Ovary (tissue), 9 donors: ENCODE measurements around the gene SEMA4C. TPM values are rescaled to one million over a fixed set of nuclear protein-coding genes. Genes with fewer than 3 reads are reported as not detected.

Source experiments
- DNase-seq, 5 donors: peaks; one replicate each; pipeline ENCODE4 v3.0.0-alpha.2; 2019 to 2020
- H3K27ac ChIP-seq, 2 donors: fragments of 200-600 bp; one replicate each; pipeline versions ENCODE4 v1.5.1 to v1.8.0; 2019 to 2022
- H3K27me3 ChIP-seq: fragments of 200-600 bp; one replicate; pipeline ENCODE4 v1.8.0; 2022
- H3K36me3 ChIP-seq: fragments of 200-600 bp; sonication (generic); one replicate; pipeline ENCODE4 v1.5.1; 2019
- H3K4me1 ChIP-seq: one replicate; pipeline ENCODE4 v1.8.1; 2013; ENCODE audit warnings: mild to moderate bottlenecking, moderate library complexity; ENCODE audit not compliant: insufficient read depth
- H3K4me3 ChIP-seq: fragments of 200-600 bp; sonication (generic); one replicate; pipeline ENCODE4 v1.5.1; 2017
- H3K9me3 ChIP-seq, 2 donors: fragments of 200-600 bp in 1 of 2; sonication (generic) in 1 of 2; one replicate each; pipeline versions ENCODE4 v1.5.1 to v1.8.1; 2013 to 2019; ENCODE audit warnings: mild to moderate bottlenecking in 1 of 2, moderate library complexity in 1 of 2
- CTCF ChIP-seq, 3 donors: fragments of 450-650 bp in 2 of 3; fragments of 200-600 bp in 1 of 3; IDR thresholded peaks; one replicate each; pipeline versions ENCODE4 v1.5.1 to v1.8.0; 2016 to 2022; ENCODE audit warnings: antibody characterized with exemption in 3 of 3, mild to moderate bottlenecking in 1 of 3
- EP300 ChIP-seq: sonication (generic); formaldehyde crosslinking; IDR thresholded peaks from one replicate; pipeline ENCODE4 v1.6.1; 2017; ENCODE audit warnings: antibody characterized with exemption
- POLR2A ChIP-seq: fragments of 450-650 bp; IDR thresholded peaks from one replicate; pipeline ENCODE4 v1.6.1; 2017; ENCODE audit warnings: antibody characterized with exemption, mild to moderate bottlenecking, moderate library complexity
- WGBS, 3 donors: extraction: QIAGEN DNeasy Blood & Tissue Kit in 1 of 3; methylation state at CpG; one replicate each; pipeline versions ENCODE4 v1.1.5 to v1.1.7; 2013 to 2017; 5-methylcytosine and 5-hydroxymethylcytosine counted together
- intact Hi-C, 4 donors: fragments of 100-400 bp; cut with DNase I; formaldehyde crosslinking; loops; one replicate each; pipeline versions ENCODE4 v1.11.0 to v1.15.1; 2022 to 2023
- polyA plus RNA-seq, 2 donors: library from polyadenylated mRNA; stranded (reverse); fragments of 200-250 nt in 1 of 2; fragments of 350-450 nt in 1 of 2; fragmentation: Illumina TruSeq in 1 of 2; extraction: RNeasy Lipid Tissue Mini Kit (QIAGEN cat#74804) in 1 of 2; gene quantifications; one replicate each; pipeline ENCODE4 v1.2.3, GENCODE V29; 2013 to 2014
- total RNA-seq, 7 donors: library from RNA; depleted of rRNA in 2 of 7; stranded (reverse); fragments of >200 nt in 2 of 7; fragmentation: NEBNext Ultra II Directional in 3 of 7; extraction: Animal tissue kit (Norgen Biotek cat#: 25700) in 3 of 7; gene quantifications; one replicate each; pipeline versions ENCODE4 v1.1.0 to v1.2.4, GENCODE V29; 2016 to 2023
- donor health status: DM: no; HTN: no; CAD: no; lungs with moderate emphysema.
- donor health status: DM: no; HTN: no; CAD: no.
- donor health status: Bipolar disorder and iron deficiency.
- donor health status: DM: yes; HTN: yes; CAD: no.
- donor health status: DM: no; HTN: no; CAD: no.
- donor health status: DM: yes; HTN: yes; CAD: no.

Gene SEMA4C
- total and polyA plus RNA-seq, 9 donors: 17.3 to 59.2 (median 46.9) TPM

DNA sequence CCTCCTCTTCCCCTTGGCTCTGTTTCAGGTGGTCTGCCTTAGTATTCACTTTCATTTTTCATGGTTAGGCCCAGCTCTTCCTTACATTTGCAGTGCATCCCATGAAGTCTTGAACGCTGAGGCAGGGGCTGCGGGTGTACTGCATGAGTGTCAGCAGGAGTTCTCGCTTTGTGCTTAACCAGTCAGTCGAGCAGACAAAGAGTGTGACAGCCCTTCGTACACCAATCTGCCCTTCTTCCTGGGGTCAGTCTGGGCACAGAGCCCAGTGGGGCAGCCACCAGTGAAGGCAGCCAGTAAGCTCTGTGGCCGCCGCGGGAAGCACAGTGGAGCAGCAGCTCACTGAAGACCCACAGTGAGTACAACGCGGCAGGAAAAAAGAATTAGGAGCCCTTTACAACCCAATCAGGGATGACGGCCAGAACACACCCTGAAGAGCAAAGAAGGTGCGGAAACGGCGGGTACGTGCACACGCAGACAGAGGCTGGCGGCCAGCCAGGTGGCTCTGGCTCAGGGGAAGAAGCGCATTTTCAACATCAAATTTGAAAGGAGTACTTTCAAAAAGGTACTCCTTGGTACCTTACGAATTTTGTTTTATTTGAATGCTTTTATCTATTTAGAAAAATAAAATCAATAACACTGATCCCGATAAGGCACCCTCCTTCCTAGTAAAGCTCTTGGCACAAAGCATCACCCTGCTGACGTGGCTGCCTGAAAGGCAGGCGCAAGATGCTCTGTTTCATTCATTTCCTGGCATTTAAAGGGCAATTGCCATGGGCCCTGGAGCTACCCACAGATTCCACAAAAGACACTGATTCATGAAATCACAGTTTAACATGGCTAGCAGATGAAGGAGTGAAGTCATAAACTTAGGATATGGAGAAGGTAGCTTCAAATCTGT lies 47.0 kb upstream of the SEMA4C start:
- H3K36me3 ChIP-seq: no peaks in the 10 kb centered on the region
- H3K4me3 ChIP-seq: no peak overlapping the region
- H3K27me3 ChIP-seq: no peaks in the 10 kb centered on the region
- TF ChIP-seq EP300 (no peak), CTCF (IDR thresholded peaks at IDR 0.05) (no peak)
- no peak overlapping the region for H3K27ac ChIP-seq
- intact Hi-C loops: no loop called here
- DNase-seq: no peak
- 83 to 89% (median 86%) methylated on average over 22 of the region's 22 CpGs for WGBS, 3 donors
- H3K9me3 ChIP-seq: no peaks in the 10 kb centered on the region
- no peaks in the 10 kb centered on the region for H3K4me1 ChIP-seq

DNA sequence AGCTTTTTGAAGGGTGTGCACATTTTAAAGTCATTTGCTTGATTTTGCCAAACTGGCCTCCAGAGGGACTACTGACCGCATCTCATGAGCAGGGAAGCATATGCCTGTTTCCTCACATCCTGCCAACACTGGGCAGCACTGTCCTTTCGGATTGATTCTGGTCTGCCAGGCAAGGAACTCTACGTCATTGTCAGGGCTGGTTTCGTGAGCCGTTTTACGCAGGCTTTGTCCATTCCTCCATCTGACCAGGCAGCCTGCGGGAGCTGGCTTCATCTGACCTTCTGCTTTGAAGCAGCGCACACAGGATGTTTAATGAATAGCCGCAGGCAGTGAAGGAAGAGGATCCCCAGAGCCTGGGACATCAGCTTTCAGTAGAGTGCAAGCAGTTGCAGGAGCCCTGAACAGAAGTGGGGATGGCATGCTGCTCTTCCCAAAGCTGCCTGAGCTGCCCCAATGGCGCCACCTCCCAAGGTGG lies 46.3 kb upstream of the SEMA4C start:
- no peak for DNase-seq
- Histone ChIP-seq H3K27me3 (no peaks in the 10 kb centered on the region), H3K4me3 (no peak overlapping the region), H3K36me3 (no peaks in the 10 kb centered on the region), H3K4me1 (no peaks in the 10 kb centered on the region), H3K9me3 (no peaks in the 10 kb centered on the region), H3K27ac (no peak overlapping the region)
- no peak for TF ChIP-seq POLR2A
- TF ChIP-seq CTCF (IDR thresholded peaks at IDR 0.05): no peak
- no peak for TF ChIP-seq EP300
- intact Hi-C loops: no loop called here
- 71 to 77% (median 73%) methylated on average over 10 of the region's 10 CpGs for WGBS, 3 donors

- H3K27ac ChIP-seq: no peak overlapping the region
- no peak overlapping the region for H3K4me3 ChIP-seq
These were observed 44.5 kb upstream of the SEMA4C start for GRCh38 chr2:96914332-96914731.

More at GRCh38 chr2:96914332-96914731, 44.5 kb upstream of the SEMA4C start:
- WGBS, 3 donors: 77 to 88% (median 81%) methylated on average over 5 of the region's 5 CpGs
- H3K4me1 ChIP-seq: no peaks in the 10 kb centered on the region
- TF ChIP-seq POLR2A (no peak), CTCF (IDR thresholded peaks at IDR 0.05) (no peak), EP300 (no peak)
- H3K9me3 ChIP-seq: no peaks in the 10 kb centered on the region
- H3K27me3 ChIP-seq: no peaks in the 10 kb centered on the region
- no peaks in the 10 kb centered on the region for H3K36me3 ChIP-seq
- DNase-seq: no peak
- intact Hi-C loops: no loop called here
